Endothelial cell of hepatic sinusoid (primary cell): ENCODE measurements around the gene RASA3.
"Not testable (repeated sequence)": the region's sequence is repeated elsewhere in the genome, so short reads cannot be mapped to it uniquely, and the experiment has no call there.

Experiments
- in situ Hi-C: cut with HindIII; loops from 2 replicates; pipeline ENCODE4 v1.10.0; 2017; ENCODE audit warnings: low sequenced_read_pairs

RASA3 gene

GRCh38 chr13:113996912-113997745 lies 135.3 kb downstream of the RASA3 start:
- in situ Hi-C loops = loop anchor here (5.0 to 10.0 kb wide), 2 partner anchors 60 to 118 kb away; no protein-coding TSS in a partner anchor

- in situ Hi-C loops = loop anchor here (5.0 to 10.0 kb wide), 2 partner anchors 61 to 119 kb away; no protein-coding TSS in a partner anchor
These were observed 136.1 kb downstream of the RASA3 start for GRCh38 chr13:113996081-113996911.

- in situ Hi-C loops = loop anchor here (5.0 to 10.0 kb wide), 2 partner anchors 62 to 120 kb away; no protein-coding TSS in a partner anchor
These were observed 137.3 kb downstream of the RASA3 start for GRCh38 chr13:113995051-113995601.

GRCh38 chr13:113992276-113993005 lies 140.0 kb downstream of the RASA3 start:
- in situ Hi-C loops = loop anchor here (10.0 kb wide), 1 partner anchor 122 kb away; no protein-coding TSS in a partner anchor

GRCh38 chr13:113991676-113992179 lies 140.7 kb downstream of the RASA3 start:
- in situ Hi-C loops = loop anchor here (10.0 kb wide), 1 partner anchor 123 kb away; no protein-coding TSS in a partner anchor

- in situ Hi-C loops = loop anchor here (10.0 kb wide), 1 partner anchor 124 kb away; no protein-coding TSS in a partner anchor
These were observed 141.2 kb downstream of the RASA3 start for GRCh38 chr13:113991191-113991669.

GRCh38 chr13:113990321-113990837 lies 142.0 kb downstream of the RASA3 start:
- in situ Hi-C loops = loop anchor here (10.0 kb wide), 1 partner anchor 124 kb away; no protein-coding TSS in a partner anchor

GRCh38 chr13:113989585-113990300 lies 142.7 kb downstream of the RASA3 start:
- in situ Hi-C loops = loop anchor here (10.0 kb wide), 1 partner anchor 125 kb away; no protein-coding TSS in a partner anchor

GRCh38 chr13:113988859-113989258 lies 143.6 kb downstream of the RASA3 start:
- in situ Hi-C loops = not testable (repeated sequence)

- in situ Hi-C loops = no loop called here
These were observed 150.1 kb downstream of the RASA3 start for GRCh38 chr13:113982296-113982661.

GRCh38 chr13:113981611-113982295 lies 150.7 kb downstream of the RASA3 start:
- in situ Hi-C loops = no loop called here

GRCh38 chr13:113981194-113981605 lies 151.2 kb downstream of the RASA3 start:
- in situ Hi-C loops = no loop called here

- in situ Hi-C loops = no loop called here
These were observed 151.8 kb downstream of the RASA3 start for GRCh38 chr13:113980489-113981064.

GRCh38 chr13:113979791-113980471 lies 152.5 kb downstream of the RASA3 start:
- in situ Hi-C loops = no loop called here

- in situ Hi-C loops = no loop called here
These were observed 153.5 kb downstream of the RASA3 start for GRCh38 chr13:113978741-113979481.

GRCh38 chr13:113977976-113978375 lies 154.4 kb downstream of the RASA3 start:
- in situ Hi-C loops = no loop called here
